Kidney (tissue), 14 donors: ENCODE measurements around the gene LRRC4C. TPM values are rescaled to one million over a fixed set of nuclear protein-coding genes. Genes with fewer than 3 reads are reported as not detected.

Experiments
- DNase-seq, 5 donors: peaks; one replicate each; pipeline ENCODE4 v3.0.0-alpha.2; 2013 to 2020
- FAIRE-seq: peaks from 2 replicates; lab custom pipeline; 2012; peaks lifted over from hg19 to GRCh38; lab: Jason Lieb, UNC
- H3K27ac ChIP-seq, 2 donors: one replicate each; pipeline ENCODE4 v1.7.0; 2013; ENCODE audit warnings: low read depth in 2 of 2, low read length in 2 of 2, inconsistent platforms in 1 of 2
- H3K27me3 ChIP-seq: one replicate; pipeline ENCODE4 v1.7.1; 2013; ENCODE audit warnings: low read length, inconsistent platforms; ENCODE audit not compliant: control insufficient read depth, insufficient read depth
- H3K36me3 ChIP-seq, 3 donors: one replicate each; pipeline versions ENCODE4 v1.7.0 to v1.7.1; 2013; ENCODE audit warnings: low read length in 3 of 3, control low read depth in 1 of 3, inconsistent platforms in 1 of 3; ENCODE audit not compliant: insufficient read depth in 3 of 3, control insufficient read depth in 2 of 3
- H3K4me1 ChIP-seq, 3 donors: one replicate each; pipeline versions ENCODE4 v1.7.0 to v1.7.1; 2013; ENCODE audit warnings: low read length in 3 of 3, inconsistent platforms in 1 of 3, low read depth in 1 of 3; ENCODE audit not compliant: control insufficient read depth in 2 of 3, insufficient read depth in 2 of 3
- H3K4me3 ChIP-seq, 3 donors: one replicate each; pipeline versions ENCODE4 v1.7.0 to v1.8.1; 2013; ENCODE audit warnings: low read length in 3 of 3, control low read depth in 1 of 3, inconsistent platforms in 1 of 3
- H3K9ac ChIP-seq, 3 donors: one replicate each; pipeline versions ENCODE4 v1.7.0 to v1.7.1; 2013; ENCODE audit warnings: low read length in 3 of 3, control low read depth in 1 of 3, inconsistent platforms in 1 of 3
- H3K9me3 ChIP-seq, 3 donors: one replicate each; pipeline versions ENCODE4 v1.7.0 to v1.7.1; 2013; ENCODE audit warnings: low read length in 3 of 3, control low read depth in 1 of 3, inconsistent platforms in 1 of 3; ENCODE audit not compliant: control insufficient read depth in 2 of 3, insufficient read depth in 1 of 3
- intact Hi-C: fragments of 100-400 bp; cut with DNase I; formaldehyde crosslinking; loops from one replicate; pipeline ENCODE4 v1.11.1; 2022
- polyA plus RNA-seq: library from polyadenylated mRNA; stranded (reverse); fragments of 350-450 nt; fragmentation: Illumina TruSeq; extraction: RNeasy Lipid Tissue Mini Kit (QIAGEN cat#74804); gene quantifications from one replicate; pipeline ENCODE4 v1.2.3, GENCODE V29; 2014; ENCODE audit warnings: low read depth, low replicate concordance; ENCODE audit not compliant: insufficient read depth
- total RNA-seq: library from RNA; stranded (reverse); fragmentation: NEBNext Ultra II Directional; extraction: Animal tissue kit (Norgen Biotek cat#: 25700); gene quantifications from one replicate; pipeline ENCODE4 v1.2.1, GENCODE V29; 2021
- TF ChIP-seq, protein P1 (sequence below): IDR thresholded peaks from 3 replicates; pipeline ENCODE4 v1.5.1; 2012; ENCODE audit warnings: mild to moderate bottlenecking, moderate library complexity, borderline replicate concordance; ENCODE audit not compliant: insufficient read depth; ENCODE audit errors: extremely low read depth
- donor health status: control.
- donor health status: control.
- donor health status: control.
- donor health status: control.
- donor health status: control.
- donor health status: DM: yes; HTN: yes; CAD: no.
- donor health status: Normal renal cell carcinoma (clear cell type).

The LRRC4C gene
- total and polyA plus RNA-seq, 2 donors from 2014 or later, result 0.26 to 1.6 TPM

DNA sequence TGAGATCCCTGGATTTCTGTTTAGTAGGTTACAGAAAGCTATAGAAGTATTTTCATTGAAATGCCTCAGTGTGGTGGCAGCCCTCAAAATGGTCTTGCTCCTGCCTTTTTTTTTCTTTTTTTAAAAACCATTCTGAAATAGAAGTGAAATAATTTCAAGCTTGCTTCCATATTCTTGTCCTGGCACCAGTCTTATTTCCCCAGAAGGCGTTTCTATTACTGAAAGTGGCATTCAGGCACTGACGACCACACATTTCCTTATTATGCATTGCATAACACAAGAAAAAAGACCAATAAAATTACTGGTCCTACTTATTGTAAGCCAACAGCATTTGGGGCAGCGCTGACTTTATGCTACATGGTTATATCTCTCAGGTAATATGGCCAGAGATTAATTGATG, 24.5 kb upstream of the LRRC4C start:
- Histone ChIP-seq H3K27ac (no peak overlapping the region), H3K36me3 (no peaks in the 10 kb centered on the region), H3K9me3 (no peaks in the 10 kb centered on the region), H3K4me3 (no peak overlapping the region), H3K9ac (no peak overlapping the region), H3K27me3 (no peaks in the 10 kb centered on the region), H3K4me1 (no peaks in the 10 kb centered on the region)
- FAIRE-seq, result no peak
- no peak for DNase-seq
- intact Hi-C loops, result no loop called here
- TF ChIP-seq, protein P1, sequence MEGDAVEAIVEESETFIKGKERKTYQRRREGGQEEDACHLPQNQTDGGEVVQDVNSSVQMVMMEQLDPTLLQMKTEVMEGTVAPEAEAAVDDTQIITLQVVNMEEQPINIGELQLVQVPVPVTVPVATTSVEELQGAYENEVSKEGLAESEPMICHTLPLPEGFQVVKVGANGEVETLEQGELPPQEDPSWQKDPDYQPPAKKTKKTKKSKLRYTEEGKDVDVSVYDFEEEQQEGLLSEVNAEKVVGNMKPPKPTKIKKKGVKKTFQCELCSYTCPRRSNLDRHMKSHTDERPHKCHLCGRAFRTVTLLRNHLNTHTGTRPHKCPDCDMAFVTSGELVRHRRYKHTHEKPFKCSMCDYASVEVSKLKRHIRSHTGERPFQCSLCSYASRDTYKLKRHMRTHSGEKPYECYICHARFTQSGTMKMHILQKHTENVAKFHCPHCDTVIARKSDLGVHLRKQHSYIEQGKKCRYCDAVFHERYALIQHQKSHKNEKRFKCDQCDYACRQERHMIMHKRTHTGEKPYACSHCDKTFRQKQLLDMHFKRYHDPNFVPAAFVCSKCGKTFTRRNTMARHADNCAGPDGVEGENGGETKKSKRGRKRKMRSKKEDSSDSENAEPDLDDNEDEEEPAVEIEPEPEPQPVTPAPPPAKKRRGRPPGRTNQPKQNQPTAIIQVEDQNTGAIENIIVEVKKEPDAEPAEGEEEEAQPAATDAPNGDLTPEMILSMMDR, result no peak

DNA sequence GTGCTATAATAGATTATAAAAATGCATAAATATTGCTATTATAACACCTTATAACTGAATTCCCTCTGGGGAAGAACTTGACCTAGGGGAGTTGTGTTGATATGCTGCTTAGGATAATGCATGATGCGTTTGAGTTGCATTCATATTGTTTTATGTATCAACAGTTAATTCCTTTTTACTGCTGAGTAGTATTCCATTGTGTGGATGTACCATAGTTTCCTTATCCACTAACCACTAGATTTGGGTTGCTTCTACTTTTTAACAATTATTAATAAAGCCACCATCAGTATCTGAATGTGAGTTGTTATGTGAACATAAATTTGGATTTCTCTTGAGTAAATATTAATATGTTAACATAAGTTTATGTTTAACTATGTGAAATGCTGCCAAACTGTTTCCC, 19.7 kb upstream of the LRRC4C start:
- Histone ChIP-seq H3K4me3 (no peak overlapping the region), H3K4me1 (no peaks in the 10 kb centered on the region), H3K36me3 (no peaks in the 10 kb centered on the region), H3K27me3 (no peaks in the 10 kb centered on the region), H3K9ac (no peak overlapping the region), H3K9me3 (no peaks in the 10 kb centered on the region), H3K27ac (no peak overlapping the region)
- TF ChIP-seq, protein P1, result no peak
- no peak for FAIRE-seq
- intact Hi-C loops, result no loop called here
- DNase-seq, result no peak

- Histone ChIP-seq H3K4me1 (no peaks in the 10 kb centered on the region), H3K36me3 (no peaks in the 10 kb centered on the region), H3K9ac (no peak overlapping the region), H3K27me3 (no peaks in the 10 kb centered on the region), H3K4me3 (no peak overlapping the region), H3K9me3 (no peaks in the 10 kb centered on the region), H3K27ac (no peak overlapping the region)
- TF ChIP-seq, protein P1, result peak; percentile 75
- intact Hi-C loops, result no loop called here
- DNase-seq, result peak in 2 of 5 donors; percentile 37 to 46
- peak; percentile 79 for FAIRE-seq
Observed at GRCh38 chr11:41461057-41461681, 1.7 kb upstream of the LRRC4C start.
